GM10266 (cell line): Measurements from ENCODE around the gene SMAD6.

Experiments used
- DNase-seq: peaks from one replicate; pipeline ENCODE4 v3.0.0; 2012; ENCODE audit errors: extremely low spot score
- CTCF ChIP-seq: IDR thresholded peaks from 2 replicates; pipeline ENCODE4 v1.5.1; 2012; ENCODE audit warnings: mild to moderate bottlenecking, low read depth; ENCODE audit not compliant: control insufficient read depth, insufficient read depth; ENCODE audit errors: missing control alignments

SMAD6 gene

GRCh38 chr15:66772604-66773128, 70.6 kb downstream of the SMAD6 start:
- no peak for DNase-seq
- no peak for TF ChIP-seq CTCF

DNA sequence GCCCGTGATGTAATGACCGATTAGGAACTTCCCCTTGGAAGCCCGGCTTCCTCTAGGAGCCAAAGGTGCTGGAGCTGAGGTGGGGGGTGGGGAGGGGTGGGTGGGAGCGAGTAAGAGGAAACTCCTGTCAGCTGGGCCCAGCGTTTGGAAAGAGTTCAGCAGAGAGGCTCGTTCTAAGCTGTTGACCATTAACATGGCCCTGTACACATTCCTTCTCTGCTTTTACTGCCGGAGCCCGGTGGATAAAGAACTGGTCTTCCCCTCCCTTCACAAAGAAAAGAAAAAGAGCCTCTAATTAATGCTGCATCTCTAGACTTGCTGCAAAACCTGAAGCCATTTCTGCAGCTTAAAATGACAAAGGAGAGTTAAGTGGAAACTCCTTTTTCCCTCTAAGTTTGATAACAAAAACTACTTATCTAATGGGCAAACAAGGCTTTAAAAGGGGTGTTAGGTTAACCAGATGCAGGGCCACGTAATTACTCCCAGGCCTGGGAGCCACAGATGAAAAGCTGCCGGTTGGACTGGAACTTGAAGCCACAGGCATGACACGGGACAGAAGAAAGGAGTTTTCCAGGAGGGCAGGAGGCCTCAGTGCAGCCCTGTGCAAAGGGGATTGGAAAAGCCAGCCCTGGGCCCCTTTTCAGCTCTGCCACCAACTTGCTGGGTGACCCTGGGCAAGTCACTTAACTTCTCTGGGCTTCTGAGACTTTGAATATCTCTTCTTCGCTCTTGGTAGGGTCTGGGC, 71.3 kb downstream of the SMAD6 start:
- DNase-seq = no peak
- TF ChIP-seq CTCF = no peak

- TF ChIP-seq CTCF = peak; percentile 68
These were observed 72.2 kb downstream of the SMAD6 start for GRCh38 chr15:66774001-66774814.

DNA sequence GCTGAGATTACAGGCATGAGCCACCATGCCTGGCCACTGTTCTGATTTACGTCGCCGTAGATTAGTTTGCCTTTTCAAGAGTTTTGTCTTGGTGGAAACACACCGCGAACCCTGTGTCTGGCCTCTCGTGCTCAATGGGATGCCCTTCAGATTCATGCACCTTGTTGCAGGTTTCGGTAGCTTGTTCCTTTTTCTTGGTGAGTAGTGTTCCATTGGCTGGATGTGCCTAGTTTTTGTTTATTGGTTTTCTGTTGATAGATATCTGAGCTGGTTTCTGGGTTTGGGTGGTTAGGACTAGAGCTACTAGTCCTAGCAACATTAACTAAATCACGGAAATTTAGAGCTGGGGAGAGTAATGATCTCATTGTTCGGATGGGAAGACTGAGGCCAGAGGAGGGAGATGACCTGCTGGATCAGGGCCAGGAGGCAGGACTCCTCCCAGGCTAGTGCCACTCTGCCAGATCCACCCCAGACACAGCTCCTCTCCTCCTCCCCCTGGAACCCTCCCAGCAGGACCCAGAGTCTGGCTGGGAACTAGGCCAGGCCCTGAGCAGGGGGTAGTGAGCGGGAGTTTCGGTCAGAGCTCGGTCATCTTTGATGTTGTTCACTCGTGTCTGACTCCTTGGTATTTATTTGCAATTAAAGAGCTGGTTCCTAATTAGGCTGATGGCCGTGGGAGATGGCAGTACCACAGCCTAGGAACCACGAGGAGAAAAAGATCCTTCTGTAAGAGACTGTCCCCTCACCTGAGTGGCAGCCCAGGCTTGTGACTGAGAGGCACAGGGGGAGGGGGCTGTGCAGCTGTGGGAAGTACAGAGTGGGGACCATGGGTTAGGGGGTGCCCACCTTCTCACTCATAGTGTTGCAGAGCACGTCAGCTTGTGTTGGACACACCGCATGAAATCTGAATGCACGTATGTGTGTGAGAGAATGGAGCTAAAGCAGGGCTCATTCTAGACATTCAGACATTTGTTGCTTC, 73.4 kb downstream of the SMAD6 start:
- TF ChIP-seq CTCF = no peak

More at GRCh38 chr15:66774001-66774814, 72.2 kb downstream of the SMAD6 start:
- DNase-seq = peak; percentile 71

DNA sequence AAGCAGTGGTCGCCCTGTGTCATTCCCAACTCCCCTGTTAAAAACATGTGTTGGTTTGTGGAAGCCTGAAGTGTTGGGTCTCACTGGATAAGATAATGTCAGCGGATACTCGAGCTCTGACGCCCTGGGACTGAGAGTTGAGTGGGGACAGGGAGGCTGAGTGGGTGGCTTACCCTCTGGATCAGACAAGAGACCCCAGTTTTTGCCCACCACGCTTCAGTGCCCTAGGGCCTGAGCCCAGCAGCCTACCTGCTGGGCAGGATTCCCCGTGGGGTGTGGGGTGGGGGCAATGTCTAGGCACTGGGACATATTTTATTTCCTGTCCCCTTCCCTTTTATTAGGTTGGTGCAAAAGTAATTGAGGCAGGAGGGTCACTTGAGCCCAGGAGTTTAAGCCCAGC, 75.0 kb downstream of the SMAD6 start:
- DNase-seq = no peak
- no peak for TF ChIP-seq CTCF

More for the DNA sequence above, 73.4 kb downstream of the SMAD6 start:
- DNase-seq = no peak

DNA sequence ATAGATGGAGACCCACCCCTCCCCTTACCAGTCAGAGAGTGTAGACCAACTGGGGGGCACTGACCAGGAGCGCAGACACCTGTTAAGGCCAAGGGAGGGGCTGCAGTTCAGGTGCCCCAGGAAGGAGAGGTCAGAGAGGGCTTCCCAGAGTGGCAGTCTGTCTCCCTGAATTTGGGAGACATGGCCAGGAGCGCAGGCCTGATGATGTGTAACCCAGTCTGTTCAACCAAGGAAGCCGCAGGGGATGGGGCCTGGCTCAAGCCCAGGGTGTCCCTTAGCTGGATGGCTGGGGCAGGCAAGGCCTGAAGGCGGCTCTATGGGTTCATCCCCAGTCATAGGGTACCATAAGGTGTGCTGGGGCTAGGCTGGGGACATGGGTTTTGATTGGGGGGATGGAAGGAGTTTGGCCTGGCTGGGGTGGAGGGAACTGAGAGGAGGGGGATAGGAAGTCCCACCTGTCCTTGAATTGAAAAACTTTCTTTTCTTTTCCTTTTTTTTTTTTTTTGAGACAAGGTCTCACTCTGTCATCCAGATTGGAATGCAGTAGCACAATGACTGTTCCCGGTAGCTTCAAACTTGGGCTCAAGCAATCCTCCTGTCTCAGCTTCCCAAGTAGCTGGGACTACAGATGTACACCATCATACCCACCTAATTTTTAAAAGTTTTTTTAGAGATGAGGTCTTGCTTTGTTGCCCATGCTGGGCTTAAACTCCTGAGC, 75.7 kb downstream of the SMAD6 start:
- DNase-seq = no peak
- no peak for TF ChIP-seq CTCF
